Measurements from ENCODE around the gene CASK. TPM values are rescaled to one million over a fixed set of nuclear protein-coding genes. Genes with fewer than 3 reads are reported as not detected.

CASK gene
- total RNA-seq, 1 experiment from 2014 or later: 33.5 TPM

GRCh38 chrX:41862562-41863184, 60.7 kb downstream of the CASK start:
- no peaks in the 10 kb centered on the region for H3K36me3 ChIP-seq (ENCODE audit: control insufficient read depth, insufficient read depth, low read length)
- no peak overlapping the region for H3K27ac ChIP-seq (ENCODE audit: low read length)
- no peaks in the 10 kb centered on the region for H3K9me3 ChIP-seq (ENCODE audit: control insufficient read depth, insufficient read depth, low read depth, low read length)
- ATAC-seq (no peak), DNase-seq (ENCODE audit: low read depth, low spot score) (no peak)
- no peaks in the 10 kb centered on the region for H3K27me3 ChIP-seq (ENCODE audit: control insufficient read depth, insufficient read depth, low read length)
- no TSS peak for BruUV-seq (replicated peaks)
- no peak for TF ChIP-seq POLR2AphosphoS5 (IDR thresholded peaks at IDR 0.05; ENCODE audit: low read depth, low read length)
- TF ChIP-seq SIN3A (IDR thresholded peaks at IDR 0.05; ENCODE audit: borderline replicate concordance, insufficient read depth, low read depth, low read length): no peak
- no peak for TF ChIP-seq TCF7L2 (IDR thresholded peaks at IDR 0.05; ENCODE audit: low read depth, low read length)
- TF ChIP-seq REST (IDR thresholded peaks at IDR 0.05; ENCODE audit: insufficient read depth in 1 of 2, low read depth in 2 of 2, low read length in 1 of 2): no peak
- TF ChIP-seq CTCF (IDR thresholded peaks at IDR 0.05): no peak
- CTCF ChIA-PET: no interaction called here
- in situ Hi-C loops (cut with HindIII; ENCODE audit: low pct_unique_long_range_greater_than_20kb, low sequenced_read_pairs) (no loop called here), intact Hi-C loops (cut with micrococcal nuclease; ENCODE audit: unreplicated experiment) (no loop called here)
- H3K4me1 ChIP-seq (ENCODE audit: control insufficient read depth, insufficient read depth, low read length): no peaks in the 10 kb centered on the region
- no peak overlapping the region for H3K4me3 ChIP-seq (ENCODE audit: low read depth in 2 of 2, low read length in 2 of 2)
- POLR2A ChIA-PET: no interaction called here

GRCh38 chrX:41858161-41858775, 65.1 kb downstream of the CASK start:
- Histone ChIP-seq H3K36me3 (ENCODE audit: control insufficient read depth, insufficient read depth, low read length) (no peaks in the 10 kb centered on the region), H3K27ac (ENCODE audit: low read length) (no peak overlapping the region), H3K9me3 (ENCODE audit: control insufficient read depth, insufficient read depth, low read depth, low read length) (no peaks in the 10 kb centered on the region), H3K4me3 (ENCODE audit: low read depth in 2 of 2, low read length in 2 of 2) (no peak overlapping the region), H3K4me1 (ENCODE audit: control insufficient read depth, insufficient read depth, low read length) (no peaks in the 10 kb centered on the region), H3K27me3 (ENCODE audit: control insufficient read depth, insufficient read depth, low read length) (no peaks in the 10 kb centered on the region)
- ATAC-seq (no peak), DNase-seq (ENCODE audit: low read depth, low spot score) (no peak)
- POLR2A ChIA-PET: no interaction called here
- CTCF ChIA-PET: no interaction called here
- intact Hi-C loops (cut with micrococcal nuclease; ENCODE audit: unreplicated experiment) (no loop called here), in situ Hi-C loops (cut with HindIII; ENCODE audit: low pct_unique_long_range_greater_than_20kb, low sequenced_read_pairs) (no loop called here)
- BruUV-seq (replicated peaks): no TSS peak
- TF ChIP-seq REST (IDR thresholded peaks at IDR 0.05; ENCODE audit: insufficient read depth in 1 of 2, low read depth in 2 of 2, low read length in 1 of 2) (no peak), SIN3A (IDR thresholded peaks at IDR 0.05; ENCODE audit: borderline replicate concordance, insufficient read depth, low read depth, low read length) (no peak), TCF7L2 (IDR thresholded peaks at IDR 0.05; ENCODE audit: low read depth, low read length) (no peak), POLR2AphosphoS5 (IDR thresholded peaks at IDR 0.05; ENCODE audit: low read depth, low read length) (no peak), CTCF (IDR thresholded peaks at IDR 0.05) (no peak)

Data from Panc1 (cell line).